ENCODE measurements around the gene SEMA3B.
A peak's percentile ranks its signal among the peaks of the same experiment; 100 is the strongest.

SEMA3B gene

DNA sequence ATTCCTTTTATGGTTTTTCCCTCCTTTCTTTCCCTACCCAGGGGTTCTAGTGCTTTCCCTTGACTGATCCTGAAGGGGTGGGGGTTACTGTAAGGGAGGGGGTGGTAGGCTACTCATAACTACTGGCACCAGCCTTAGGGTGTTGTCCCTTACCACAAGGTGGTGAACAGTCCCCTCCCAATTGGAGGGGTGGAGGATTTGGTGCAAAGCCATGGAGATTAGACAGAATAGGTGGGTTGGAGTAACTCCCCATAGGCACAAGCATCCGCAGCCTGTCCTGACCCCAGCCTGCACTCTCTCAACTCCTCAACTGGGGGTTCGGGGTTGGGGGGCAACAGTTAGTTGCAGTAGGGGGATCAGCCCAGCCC, 56.1 kb downstream of the SEMA3B start:
- no peak for ATAC-seq (ENCODE audit: low read depth)
- Histone ChIP-seq H3K4me3 (ENCODE audit: severe bottlenecking) (no peak overlapping the region), H3K9me3 (ENCODE audit: severe bottlenecking) (no peaks in the 10 kb centered on the region), H3K27ac (ENCODE audit: poor library complexity, severe bottlenecking) (no peak overlapping the region), H3K36me3 (ENCODE audit: low read depth) (peaks cover 33% of the 10 kb centered on the region), H3K27me3 (ENCODE audit: insufficient read depth, poor library complexity, severe bottlenecking) (no peaks in the 10 kb centered on the region), H3K4me1 (ENCODE audit: insufficient read depth, poor library complexity, severe bottlenecking) (no peaks in the 10 kb centered on the region)
- DNase-seq (ENCODE audit: low spot score) = no peak
- TF ChIP-seq, protein P1, sequence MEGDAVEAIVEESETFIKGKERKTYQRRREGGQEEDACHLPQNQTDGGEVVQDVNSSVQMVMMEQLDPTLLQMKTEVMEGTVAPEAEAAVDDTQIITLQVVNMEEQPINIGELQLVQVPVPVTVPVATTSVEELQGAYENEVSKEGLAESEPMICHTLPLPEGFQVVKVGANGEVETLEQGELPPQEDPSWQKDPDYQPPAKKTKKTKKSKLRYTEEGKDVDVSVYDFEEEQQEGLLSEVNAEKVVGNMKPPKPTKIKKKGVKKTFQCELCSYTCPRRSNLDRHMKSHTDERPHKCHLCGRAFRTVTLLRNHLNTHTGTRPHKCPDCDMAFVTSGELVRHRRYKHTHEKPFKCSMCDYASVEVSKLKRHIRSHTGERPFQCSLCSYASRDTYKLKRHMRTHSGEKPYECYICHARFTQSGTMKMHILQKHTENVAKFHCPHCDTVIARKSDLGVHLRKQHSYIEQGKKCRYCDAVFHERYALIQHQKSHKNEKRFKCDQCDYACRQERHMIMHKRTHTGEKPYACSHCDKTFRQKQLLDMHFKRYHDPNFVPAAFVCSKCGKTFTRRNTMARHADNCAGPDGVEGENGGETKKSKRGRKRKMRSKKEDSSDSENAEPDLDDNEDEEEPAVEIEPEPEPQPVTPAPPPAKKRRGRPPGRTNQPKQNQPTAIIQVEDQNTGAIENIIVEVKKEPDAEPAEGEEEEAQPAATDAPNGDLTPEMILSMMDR (IDR thresholded peaks at IDR 0.05; ENCODE audit: poor library complexity, severe bottlenecking) = no peak

DNA sequence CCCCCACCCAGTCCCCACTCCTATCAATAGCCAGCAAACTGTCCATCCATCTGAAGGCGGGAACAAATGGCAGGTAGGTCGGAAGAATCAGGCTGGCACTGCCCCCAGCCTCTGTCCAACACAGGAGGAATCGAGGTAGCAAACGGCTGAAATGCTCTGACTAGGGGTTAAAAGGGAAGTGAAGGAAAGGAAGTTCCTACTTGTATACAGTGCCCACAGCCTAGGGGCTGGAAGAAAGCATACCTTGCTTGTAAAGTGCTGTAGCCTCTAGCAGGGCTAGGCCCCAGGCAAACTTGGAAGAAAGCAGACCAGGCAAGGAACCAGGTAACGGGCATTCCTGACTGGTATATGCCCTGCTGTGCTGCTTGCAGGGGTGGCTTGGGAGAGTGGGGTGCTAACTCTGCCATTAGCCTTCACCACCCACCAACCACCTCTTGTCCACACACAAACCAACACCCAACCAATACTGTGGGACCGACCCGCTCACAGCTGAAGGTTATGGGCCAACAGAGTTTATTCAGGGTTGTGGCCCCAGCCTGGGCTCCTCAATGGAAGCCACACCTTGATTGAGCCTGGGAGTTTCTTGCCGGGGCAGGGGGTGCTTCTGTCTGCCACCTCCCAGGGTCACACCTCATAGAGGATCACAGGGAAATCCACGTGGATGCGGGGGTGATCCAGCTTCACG, 56.7 kb downstream of the SEMA3B start:
- no peak for DNase-seq (ENCODE audit: low spot score)
- TF ChIP-seq, protein P1 (IDR thresholded peaks at IDR 0.05; ENCODE audit: poor library complexity, severe bottlenecking) = no peak
- Histone ChIP-seq H3K9me3 (ENCODE audit: severe bottlenecking) (no peaks in the 10 kb centered on the region), H3K4me3 (ENCODE audit: severe bottlenecking) (no peak overlapping the region), H3K36me3 (ENCODE audit: low read depth) (peaks cover 38% of the 10 kb centered on the region), H3K4me1 (ENCODE audit: insufficient read depth, poor library complexity, severe bottlenecking) (no peaks in the 10 kb centered on the region), H3K27me3 (ENCODE audit: insufficient read depth, poor library complexity, severe bottlenecking) (no peaks in the 10 kb centered on the region), H3K27ac (ENCODE audit: poor library complexity, severe bottlenecking) (no peak overlapping the region)
- ATAC-seq (ENCODE audit: low read depth) = no peak

DNA sequence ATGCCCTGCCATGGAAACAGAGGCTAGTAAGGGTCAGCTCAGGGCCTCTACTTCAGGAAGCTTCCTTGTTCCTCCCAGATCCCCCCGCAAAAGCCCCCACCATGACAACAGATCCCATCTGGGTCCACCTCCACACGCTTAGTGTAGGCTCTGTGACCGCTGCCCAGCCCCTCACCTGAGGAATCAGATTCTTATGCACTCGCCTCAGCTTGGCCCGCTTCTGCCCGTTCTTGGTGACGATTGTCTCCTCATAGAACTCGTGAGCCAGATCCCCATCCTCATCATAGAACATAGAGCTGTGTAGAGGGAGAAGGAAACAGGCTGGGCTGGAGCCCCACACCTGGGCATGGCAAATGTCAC, 57.2 kb downstream of the SEMA3B start:
- DNase-seq (ENCODE audit: low spot score) = no peak
- Histone ChIP-seq H3K4me3 (ENCODE audit: severe bottlenecking) (no peak overlapping the region), H3K36me3 (ENCODE audit: low read depth) (peaks cover 43% of the 10 kb centered on the region), H3K27ac (ENCODE audit: poor library complexity, severe bottlenecking) (no peak overlapping the region), H3K4me1 (ENCODE audit: insufficient read depth, poor library complexity, severe bottlenecking) (no peaks in the 10 kb centered on the region), H3K9me3 (ENCODE audit: severe bottlenecking) (no peaks in the 10 kb centered on the region), H3K27me3 (ENCODE audit: insufficient read depth, poor library complexity, severe bottlenecking) (no peaks in the 10 kb centered on the region)
- TF ChIP-seq, protein P1 (IDR thresholded peaks at IDR 0.05; ENCODE audit: poor library complexity, severe bottlenecking) = no peak
- ATAC-seq (ENCODE audit: low read depth) = no peak

DNA sequence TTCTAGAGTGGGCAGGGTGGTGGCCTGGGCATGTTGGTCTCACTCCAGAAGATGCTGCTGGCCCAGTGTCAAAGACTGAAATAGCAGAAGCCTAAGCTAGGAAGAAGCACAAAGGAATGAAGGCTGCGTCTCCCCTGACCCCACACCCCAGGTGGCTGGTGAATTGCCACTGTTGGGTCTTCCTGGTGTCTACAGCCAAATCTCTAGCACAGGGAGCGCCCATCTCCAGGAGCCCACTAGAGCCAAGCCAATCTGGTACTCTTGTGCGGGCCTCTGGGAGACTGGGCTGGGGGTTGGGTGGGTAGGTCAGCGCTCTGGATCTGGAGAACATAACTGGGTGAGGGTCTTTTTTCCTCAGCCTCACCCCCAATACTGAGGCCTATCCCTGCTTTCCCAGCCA, 58.2 kb downstream of the SEMA3B start:
- Histone ChIP-seq H3K27me3 (ENCODE audit: insufficient read depth, poor library complexity, severe bottlenecking) (no peaks in the 10 kb centered on the region), H3K36me3 (ENCODE audit: low read depth) (peaks cover 53% of the 10 kb centered on the region), H3K9me3 (ENCODE audit: severe bottlenecking) (no peaks in the 10 kb centered on the region), H3K4me3 (ENCODE audit: severe bottlenecking) (peak overlapping the region; percentile 81), H3K4me1 (ENCODE audit: insufficient read depth, poor library complexity, severe bottlenecking) (no peaks in the 10 kb centered on the region), H3K27ac (ENCODE audit: poor library complexity, severe bottlenecking) (peak overlapping the region; percentile 19)
- TF ChIP-seq, protein P1 (IDR thresholded peaks at IDR 0.05; ENCODE audit: poor library complexity, severe bottlenecking) = no peak
- DNase-seq (ENCODE audit: low spot score) (no peak), ATAC-seq (ENCODE audit: low read depth) (no peak)

Data from RWPE2 (cell line).